ENCODE results near the gene HEXIM2. TPM values are rescaled to one million over a fixed set of nuclear protein-coding genes. Genes with fewer than 3 reads are reported as not detected.
A peak's percentile ranks its signal among the peaks of the same experiment; 100 is the strongest.

HEXIM2 gene
- total and polyA plus RNA-seq, 2 of the 13 experiments (the other 11 are each of a cell fraction or from before 2014, with no cell fraction given): 27.1 to 32.4 TPM

GRCh38 chr17:45162025-45162687 is 481 bp downstream of the HEXIM2 start (continued):
- TF ChIP-seq ZNF138 (CRISPR knock-in tag; IDR thresholded peaks at IDR 0.05; ENCODE audit: low read depth): peak; percentile 70
- no peak for TF ChIP-seq ZNF230 (CRISPR knock-in tag; IDR thresholded peaks at IDR 0.05)
- TF ChIP-seq, protein P1, sequence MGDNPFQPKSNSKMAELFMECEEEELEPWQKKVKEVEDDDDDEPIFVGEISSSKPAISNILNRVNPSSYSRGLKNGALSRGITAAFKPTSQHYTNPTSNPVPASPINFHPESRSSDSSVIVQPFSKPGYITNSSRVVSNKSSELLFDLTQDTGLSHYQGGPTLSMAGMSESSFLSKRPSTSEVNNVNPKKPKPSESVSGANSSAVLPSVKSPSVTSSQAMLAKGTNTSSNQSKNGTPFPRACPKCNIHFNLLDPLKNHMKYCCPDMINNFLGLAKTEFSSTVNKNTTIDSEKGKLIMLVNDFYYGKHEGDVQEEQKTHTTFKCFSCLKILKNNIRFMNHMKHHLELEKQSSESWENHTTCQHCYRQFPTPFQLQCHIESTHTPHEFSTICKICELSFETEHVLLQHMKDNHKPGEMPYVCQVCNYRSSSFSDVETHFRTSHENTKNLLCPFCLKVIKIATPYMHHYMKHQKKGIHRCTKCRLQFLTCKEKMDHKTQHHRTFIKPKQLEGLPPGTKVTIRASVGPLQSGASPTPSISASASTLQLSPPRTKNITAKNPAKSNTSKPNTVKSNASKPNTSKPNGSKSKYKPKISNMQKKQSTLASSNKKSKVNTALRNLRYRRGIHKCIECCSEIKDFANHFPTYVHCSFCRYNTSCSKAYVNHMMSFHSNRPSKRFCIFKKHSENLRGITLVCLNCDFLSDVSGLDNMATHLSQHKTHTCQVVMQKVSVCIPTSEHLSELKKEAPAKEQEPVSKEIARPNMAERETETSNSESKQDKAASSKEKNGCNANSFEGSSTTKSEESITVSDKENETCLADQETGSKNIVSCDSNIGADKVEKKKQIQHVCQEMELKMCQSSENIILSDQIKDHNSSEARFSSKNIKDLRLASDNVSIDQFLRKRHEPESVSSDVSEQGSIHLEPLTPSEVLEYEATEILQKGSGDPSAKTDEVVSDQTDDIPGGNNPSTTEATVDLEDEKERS (CRISPR knock-in tag; IDR thresholded peaks at IDR 0.05): 0 out of 2 replicates have a peak, but pooled peaks have one; percentile 9
- no peak for TF ChIP-seq ZBTB40 (IDR thresholded peaks at IDR 0.05)
- peak; percentile 50; the same call in 1 of the 2 replicates for TF ChIP-seq ZBTB40 (CRISPR knock-in tag; IDR thresholded peaks at IDR 0.05)
- peak; percentile 16; the same call in 1 of the 2 replicates for TF ChIP-seq ZNF451 (CRISPR knock-in tag; IDR thresholded peaks at IDR 0.05)
- TF ChIP-seq ZBTB34 (CRISPR knock-in tag; IDR thresholded peaks at IDR 0.05): no peak
- TF ChIP-seq RXRB (CRISPR knock-in tag; IDR thresholded peaks at IDR 0.05; ENCODE audit: borderline replicate concordance): no peak
- TF ChIP-seq CSRNP2 (CRISPR knock-in tag; conservative IDR thresholded peaks at IDR 0.05; ENCODE audit: low read depth): no peak
- TF ChIP-seq ZNF501 (CRISPR knock-in tag; IDR thresholded peaks at IDR 0.05): no peak; the same call in 1 of the 2 replicates
- TF ChIP-seq, protein P2, sequence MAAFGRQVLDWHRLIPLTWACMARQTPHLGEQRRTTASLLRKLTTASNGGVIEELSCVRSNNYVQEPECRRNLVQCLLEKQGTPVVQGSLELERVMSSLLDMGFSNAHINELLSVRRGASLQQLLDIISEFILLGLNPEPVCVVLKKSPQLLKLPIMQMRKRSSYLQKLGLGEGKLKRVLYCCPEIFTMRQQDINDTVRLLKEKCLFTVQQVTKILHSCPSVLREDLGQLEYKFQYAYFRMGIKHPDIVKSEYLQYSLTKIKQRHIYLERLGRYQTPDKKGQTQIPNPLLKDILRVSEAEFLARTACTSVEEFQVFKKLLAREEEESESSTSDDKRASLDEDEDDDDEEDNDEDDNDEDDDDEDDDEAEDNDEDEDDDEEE (CRISPR knock-in tag; IDR thresholded peaks at IDR 0.05): 0 out of 2 replicates have a peak, but pooled peaks have one; percentile 78
